Astrocyte (in vitro differentiated cells and primary cell): ENCODE data around the gene SCGB1A1. TPM values are rescaled to one million over a fixed set of nuclear protein-coding genes. Genes with fewer than 3 reads are reported as not detected.

ENCODE experiments used
- DNase-seq: peaks from one replicate; pipeline ENCODE4 v3.0.0-alpha.2; 2010; ENCODE audit warnings: low read depth
- FAIRE-seq: peaks from 2 replicates; lab custom pipeline; 2011; peaks lifted over from hg19 to GRCh38; lab: Jason Lieb, UNC
- H2AFZ ChIP-seq: 2 replicates; pipeline ENCODE4 v1.6.0; 2012; ENCODE audit warnings: low read depth, low read length, inconsistent platforms
- H3K27ac ChIP-seq: 2 replicates; pipeline ENCODE4 v1.5.1; 2011; ENCODE audit warnings: low read depth, low read length, inconsistent platforms
- H3K27me3 ChIP-seq: 2 replicates; pipeline ENCODE4 v1.6.0; 2011; ENCODE audit warnings: low read length, inconsistent platforms; ENCODE audit not compliant: insufficient read depth
- H3K36me3 ChIP-seq: 2 replicates; pipeline ENCODE4 v1.5.1; 2011; ENCODE audit warnings: low read length, inconsistent platforms; ENCODE audit not compliant: insufficient read depth
- H3K4me1 ChIP-seq: 2 replicates; pipeline ENCODE4 v1.5.1; 2011; ENCODE audit warnings: low read length, inconsistent platforms; ENCODE audit not compliant: insufficient read depth
- H3K4me2 ChIP-seq: 2 replicates; pipeline ENCODE4 v1.6.0; 2012; ENCODE audit warnings: low read length, inconsistent platforms
- H3K4me3 ChIP-seq: 2 replicates; pipeline ENCODE4 v1.5.1; 2011; ENCODE audit warnings: low read depth, mild to moderate bottlenecking, low read length, inconsistent platforms; ENCODE audit not compliant: insufficient read depth
- H3K79me2 ChIP-seq: 2 replicates; pipeline ENCODE4 v1.6.0; 2012; ENCODE audit warnings: mild to moderate bottlenecking, low read length, inconsistent platforms; ENCODE audit not compliant: insufficient read depth
- H3K9ac ChIP-seq: 2 replicates; pipeline ENCODE4 v1.6.0; 2012; ENCODE audit warnings: mild to moderate bottlenecking, low read length, inconsistent platforms
- H3K9me3 ChIP-seq: 2 replicates; pipeline ENCODE4 v1.5.1; 2012; ENCODE audit warnings: low read depth, mild to moderate bottlenecking, low read length, inconsistent platforms; ENCODE audit not compliant: insufficient read depth
- H4K20me1 ChIP-seq: 2 replicates; pipeline ENCODE4 v1.6.0; 2012; ENCODE audit warnings: low read length, inconsistent platforms; ENCODE audit not compliant: insufficient read depth
- H3K27ac Mint-ChIP-seq: one replicate; pipeline ENCODE4 v1.8.0; 2021; ENCODE audit warnings: mild to moderate bottlenecking, mixed read lengths; ENCODE audit not compliant: unreplicated experiment
- H3K27me3 Mint-ChIP-seq: one replicate; pipeline ENCODE4 v1.8.0; 2021; ENCODE audit warnings: low read depth, mixed read lengths; ENCODE audit not compliant: unreplicated experiment
- H3K36me3 Mint-ChIP-seq: one replicate; pipeline ENCODE4 v1.8.0; 2021; ENCODE audit warnings: low read depth, mixed read lengths; ENCODE audit not compliant: unreplicated experiment
- H3K4me1 Mint-ChIP-seq: one replicate; pipeline ENCODE4 v1.8.0; 2021; ENCODE audit warnings: low read depth, mixed read lengths; ENCODE audit not compliant: unreplicated experiment
- H3K4me3 Mint-ChIP-seq: one replicate; pipeline ENCODE4 v1.8.0; 2021; ENCODE audit warnings: mild to moderate bottlenecking, moderate library complexity, mixed read lengths; ENCODE audit not compliant: unreplicated experiment
- H3K9me3 Mint-ChIP-seq: one replicate; pipeline ENCODE4 v1.8.0; 2021; ENCODE audit warnings: mild to moderate bottlenecking, mixed read lengths; ENCODE audit not compliant: unreplicated experiment
- CTCF ChIP-seq: IDR thresholded peaks from 2 replicates; pipeline ENCODE4 v1.5.1; 2011; ENCODE audit warnings: low read depth, mild to moderate bottlenecking, inconsistent platforms, low read length, moderate library complexity; ENCODE audit not compliant: insufficient read depth
- EZH2 ChIP-seq: IDR thresholded peaks from 2 replicates; pipeline ENCODE4 v1.6.1; 2012; ENCODE audit warnings: mild to moderate bottlenecking, low read length, inconsistent platforms; ENCODE audit not compliant: insufficient read depth
- total RNA-seq: library from RNA; stranded (reverse); gene quantifications from 2 replicates; pipeline ENCODE4 v1.2.1, GENCODE V29; 2021

SCGB1A1 gene
- total RNA-seq, 1 donor from 2014 or later = not detected

GRCh38 chr11:62439785-62440602 is 21.2 kb downstream of the SCGB1A1 start:
- peak overlapping the region; percentile 69 for H3K27ac ChIP-seq
- H3K4me3 Mint-ChIP-seq = no peak overlapping the region
- H3K27me3 ChIP-seq = no peaks in the 10 kb centered on the region
- TF ChIP-seq CTCF = no peak
- TF ChIP-seq EZH2 = no peak
- no peaks in the 10 kb centered on the region for H3K9me3 Mint-ChIP-seq
- peak overlapping the region; percentile 6 for H3K4me3 ChIP-seq
- peak overlapping the region; percentile 78 for H3K4me2 ChIP-seq
- H3K4me1 ChIP-seq = peaks cover 25% of the 10 kb centered on the region
- H3K79me2 ChIP-seq = no peaks in the 10 kb centered on the region
- H3K36me3 ChIP-seq = no peaks in the 10 kb centered on the region
- DNase-seq (peak; percentile 80), FAIRE-seq (no peak)
- H3K4me1 Mint-ChIP-seq = peaks cover 4% of the 10 kb centered on the region
- H3K9me3 ChIP-seq = no peaks in the 10 kb centered on the region
- H3K9ac ChIP-seq = peak overlapping the region; percentile 40
- no peaks in the 10 kb centered on the region for H4K20me1 ChIP-seq
- peaks cover 6% of the 10 kb centered on the region for H3K27me3 Mint-ChIP-seq
- H3K36me3 Mint-ChIP-seq = no peaks in the 10 kb centered on the region
- H3K27ac Mint-ChIP-seq = no peak overlapping the region
- peak overlapping the region; percentile 82 for H2AFZ ChIP-seq

DNA sequence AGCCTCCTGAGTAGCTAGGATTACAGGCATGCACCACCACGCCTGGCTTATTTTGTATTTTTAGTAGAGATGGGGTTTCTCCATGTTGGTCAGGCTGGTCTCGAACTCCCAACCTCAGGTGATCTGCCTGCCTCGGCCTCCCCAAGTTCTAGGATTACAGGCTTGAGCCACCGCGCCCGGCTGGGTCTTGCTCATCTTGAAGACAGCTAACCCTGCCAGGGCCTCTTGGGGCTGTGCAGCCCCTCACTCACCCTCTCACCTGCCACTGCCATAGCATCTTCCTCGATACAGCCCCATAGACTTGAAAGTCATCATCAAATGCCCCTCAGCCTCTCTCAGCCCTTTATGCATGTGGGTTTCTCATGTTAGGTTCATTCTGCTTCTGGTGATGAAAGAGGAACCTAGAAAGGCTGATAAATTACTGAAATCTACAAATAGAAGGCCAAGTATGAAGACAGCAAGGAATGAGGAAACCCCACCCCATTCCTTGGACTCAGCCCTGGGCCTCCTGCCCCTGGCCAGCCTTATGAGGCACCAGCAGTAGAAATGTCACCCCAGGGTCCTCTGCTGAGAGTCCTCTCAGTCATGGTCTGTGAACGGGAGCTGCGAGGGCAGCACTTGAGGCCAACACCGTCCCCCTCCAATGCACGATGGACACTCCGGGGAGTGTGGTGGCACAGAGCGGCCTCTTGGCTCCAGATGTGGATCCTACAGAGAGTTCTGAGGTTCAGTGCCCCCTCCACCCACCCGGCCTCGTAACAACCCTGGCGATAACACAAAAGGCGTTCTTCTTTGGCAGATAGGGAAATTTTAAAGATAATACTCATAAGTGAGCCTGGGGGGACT is 24.8 kb downstream of the SCGB1A1 start:
- FAIRE-seq = no peak
- Histone ChIP-seq H3K4me1 (peaks cover 27% of the 10 kb centered on the region), H4K20me1 (no peaks in the 10 kb centered on the region), H3K4me2 (peak overlapping the region; percentile 84), H3K9ac (peak overlapping the region; percentile 80), H3K27me3 (no peaks in the 10 kb centered on the region), H2AFZ (peak overlapping the region; percentile 60), H3K4me3 (peak overlapping the region; percentile 53), H3K36me3 (no peaks in the 10 kb centered on the region), H3K79me2 (no peaks in the 10 kb centered on the region), H3K27ac (peak overlapping the region; percentile 69), H3K9me3 (no peaks in the 10 kb centered on the region)
- DNase-seq = no peak
- no peaks in the 10 kb centered on the region for H3K4me1 Mint-ChIP-seq
- TF ChIP-seq EZH2 = no peak
- TF ChIP-seq CTCF = no peak
- peaks cover 6% of the 10 kb centered on the region for H3K9me3 Mint-ChIP-seq
- no peak overlapping the region for H3K4me3 Mint-ChIP-seq
- H3K27ac Mint-ChIP-seq = no peak overlapping the region
- peaks cover 38% of the 10 kb centered on the region for H3K27me3 Mint-ChIP-seq
- H3K36me3 Mint-ChIP-seq = peaks cover 4% of the 10 kb centered on the region
